ENCODE results near the gene PLEKHM3. TPM values are rescaled to one million over a fixed set of nuclear protein-coding genes. Genes with fewer than 3 reads are reported as not detected.

Gene PLEKHM3
- total RNA-seq, 1 donor from 2014 or later: 18.3 TPM

DNA sequence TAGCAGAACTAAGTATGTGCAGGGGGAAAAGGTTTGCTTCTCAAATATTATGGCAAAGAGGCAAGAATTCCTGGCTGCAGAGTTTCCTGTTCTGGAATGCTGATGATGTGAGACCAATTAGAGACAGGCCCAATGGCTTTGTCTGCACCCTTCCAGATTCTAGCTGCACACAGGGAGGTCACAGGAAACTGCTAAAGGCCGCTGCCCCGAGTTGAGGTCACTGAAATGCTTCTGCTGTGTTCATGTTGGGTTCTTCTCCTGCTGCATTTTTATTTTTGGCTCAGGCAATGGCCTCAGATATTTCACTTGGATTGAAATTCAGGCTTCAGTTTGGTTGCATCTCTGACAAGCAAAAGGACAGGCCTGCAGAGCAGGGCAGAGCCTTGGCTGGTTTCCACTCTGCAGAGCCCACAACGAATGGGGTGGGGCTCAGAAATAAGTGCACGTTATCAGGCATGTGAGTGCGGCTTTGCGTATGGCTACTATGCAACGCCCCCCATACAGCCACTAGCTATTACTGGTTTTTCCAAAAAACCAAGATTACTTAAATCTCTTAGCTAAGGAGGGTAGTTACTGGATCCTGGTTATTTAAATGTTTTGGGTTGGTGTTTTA lies 188.7 kb downstream of the PLEKHM3 start:
- DNase-seq (ENCODE audit: low spot score in 2 of 2): no peak
- intact Hi-C loops (cut with DNase I): no loop called here
- Histone ChIP-seq H3K9me3 (no peaks in the 10 kb centered on the region), H3K27me3 (no peaks in the 10 kb centered on the region), H3K4me1 (peaks cover 0 to 5% of the 10 kb centered on the region in 2 donors), H3K36me3 (no peaks in the 10 kb centered on the region), H3K27ac (no peak overlapping the region), H3K4me3 (no peak overlapping the region)
- TF ChIP-seq, protein P1, sequence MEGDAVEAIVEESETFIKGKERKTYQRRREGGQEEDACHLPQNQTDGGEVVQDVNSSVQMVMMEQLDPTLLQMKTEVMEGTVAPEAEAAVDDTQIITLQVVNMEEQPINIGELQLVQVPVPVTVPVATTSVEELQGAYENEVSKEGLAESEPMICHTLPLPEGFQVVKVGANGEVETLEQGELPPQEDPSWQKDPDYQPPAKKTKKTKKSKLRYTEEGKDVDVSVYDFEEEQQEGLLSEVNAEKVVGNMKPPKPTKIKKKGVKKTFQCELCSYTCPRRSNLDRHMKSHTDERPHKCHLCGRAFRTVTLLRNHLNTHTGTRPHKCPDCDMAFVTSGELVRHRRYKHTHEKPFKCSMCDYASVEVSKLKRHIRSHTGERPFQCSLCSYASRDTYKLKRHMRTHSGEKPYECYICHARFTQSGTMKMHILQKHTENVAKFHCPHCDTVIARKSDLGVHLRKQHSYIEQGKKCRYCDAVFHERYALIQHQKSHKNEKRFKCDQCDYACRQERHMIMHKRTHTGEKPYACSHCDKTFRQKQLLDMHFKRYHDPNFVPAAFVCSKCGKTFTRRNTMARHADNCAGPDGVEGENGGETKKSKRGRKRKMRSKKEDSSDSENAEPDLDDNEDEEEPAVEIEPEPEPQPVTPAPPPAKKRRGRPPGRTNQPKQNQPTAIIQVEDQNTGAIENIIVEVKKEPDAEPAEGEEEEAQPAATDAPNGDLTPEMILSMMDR (IDR thresholded peaks at IDR 0.05): no peak

DNA sequence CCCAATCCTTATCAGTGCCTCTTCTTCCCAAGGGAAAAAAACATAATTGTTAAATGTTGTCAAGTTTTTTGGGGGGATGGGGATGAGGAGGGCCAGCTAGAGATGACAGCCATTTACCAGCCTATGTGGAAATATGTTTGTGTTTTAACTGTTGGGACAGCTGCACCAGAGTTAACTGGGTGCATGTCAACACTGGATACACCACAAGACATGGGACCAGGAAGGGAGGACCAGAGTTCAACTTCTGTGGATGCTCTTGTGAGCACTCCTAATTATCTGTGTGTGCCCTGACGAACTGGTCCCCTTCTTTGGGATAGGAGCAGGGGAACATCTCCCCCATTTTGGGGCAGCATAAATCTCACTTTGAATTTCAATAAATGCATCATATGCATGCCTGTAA lies 189.5 kb downstream of the PLEKHM3 start:
- no peaks in the 10 kb centered on the region for H3K36me3 ChIP-seq
- H3K27ac ChIP-seq: no peak overlapping the region
- no peak overlapping the region for H3K4me3 ChIP-seq
- intact Hi-C loops (cut with DNase I): no loop called here
- TF ChIP-seq, protein P1 (IDR thresholded peaks at IDR 0.05): no peak
- no peaks in the 10 kb centered on the region for H3K27me3 ChIP-seq
- DNase-seq (ENCODE audit: low spot score in 2 of 2): no peak
- H3K9me3 ChIP-seq: no peaks in the 10 kb centered on the region
- H3K4me1 ChIP-seq: peaks cover 0 to 5% of the 10 kb centered on the region in 2 donors

DNA sequence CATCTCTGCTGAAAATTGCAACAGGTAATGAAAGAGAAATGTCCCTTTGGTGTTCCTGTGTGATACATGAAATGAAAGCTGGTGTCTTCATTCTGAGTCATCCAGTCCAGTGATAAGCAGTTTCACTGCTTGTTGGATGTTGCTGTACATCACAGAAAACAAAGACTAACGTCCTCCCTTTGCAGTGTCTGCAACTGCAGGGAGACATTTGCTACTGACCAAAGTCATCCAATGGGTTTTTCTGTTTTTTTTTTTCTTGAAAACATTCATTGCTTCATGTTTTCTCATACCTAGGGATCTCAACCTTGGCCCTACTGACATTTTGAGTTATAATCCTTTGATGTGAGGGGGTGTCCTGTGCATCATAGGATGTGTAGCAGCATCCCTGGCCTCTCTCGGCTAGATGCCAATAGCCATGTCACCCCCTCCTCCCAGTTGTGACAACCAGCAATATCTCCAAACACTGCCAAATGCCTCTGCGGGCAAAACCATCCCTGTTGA lies 192.0 kb downstream of the PLEKHM3 start:
- intact Hi-C loops (cut with DNase I): no loop called here
- TF ChIP-seq, protein P1 (IDR thresholded peaks at IDR 0.05): no peak
- H3K27ac ChIP-seq: no peak overlapping the region

DNA sequence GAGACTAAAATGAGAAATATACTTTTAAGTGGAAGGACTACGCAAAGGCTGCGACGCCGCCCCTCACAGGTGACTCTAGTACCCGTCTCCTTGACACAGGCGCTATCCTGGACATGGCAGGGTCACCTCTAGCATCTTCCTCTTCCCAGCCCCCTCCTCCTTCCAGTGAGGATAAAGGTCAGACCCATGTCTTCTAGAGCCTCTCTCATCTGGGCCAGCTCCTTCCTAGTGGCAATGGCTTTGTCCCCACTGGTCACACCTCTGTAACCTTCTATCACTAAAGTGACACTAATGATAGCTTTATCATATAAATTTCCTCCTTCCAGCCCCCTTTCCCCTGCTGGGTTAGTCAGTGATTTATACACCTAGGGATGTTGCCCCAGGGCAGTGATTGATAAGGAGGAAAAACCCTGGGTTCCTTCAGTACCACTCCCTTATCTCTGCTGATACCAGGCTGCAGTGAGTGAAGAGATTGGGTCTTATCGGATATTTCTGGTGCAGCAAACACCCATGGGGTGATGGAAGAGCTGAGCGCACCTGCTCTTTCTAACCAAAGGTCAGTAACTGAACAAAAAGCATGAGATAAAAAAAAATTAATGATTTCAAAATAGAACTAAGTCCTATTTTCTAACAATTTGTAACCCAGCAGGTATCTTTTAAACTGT lies 193.6 kb downstream of the PLEKHM3 start:
- DNase-seq (ENCODE audit: low spot score in 2 of 2): no peak
- Histone ChIP-seq H3K27ac (no peak overlapping the region), H3K36me3 (peaks cover 7 to 11% of the 10 kb centered on the region in 2 donors), H3K4me1 (peaks cover 0 to 4% of the 10 kb centered on the region in 2 donors), H3K9me3 (no peaks in the 10 kb centered on the region), H3K4me3 (no peak overlapping the region), H3K27me3 (no peaks in the 10 kb centered on the region)
- intact Hi-C loops (cut with DNase I): no loop called here
- TF ChIP-seq, protein P1 (IDR thresholded peaks at IDR 0.05): no peak

More for the DNA sequence above, 192.0 kb downstream of the PLEKHM3 start:
- Histone ChIP-seq H3K9me3 (no peaks in the 10 kb centered on the region), H3K4me1 (peaks cover 0 to 5% of the 10 kb centered on the region in 2 donors), H3K27me3 (no peaks in the 10 kb centered on the region), H3K4me3 (no peak overlapping the region), H3K36me3 (no peaks in the 10 kb centered on the region)
- no peak for DNase-seq (ENCODE audit: low spot score in 2 of 2)

DNA sequence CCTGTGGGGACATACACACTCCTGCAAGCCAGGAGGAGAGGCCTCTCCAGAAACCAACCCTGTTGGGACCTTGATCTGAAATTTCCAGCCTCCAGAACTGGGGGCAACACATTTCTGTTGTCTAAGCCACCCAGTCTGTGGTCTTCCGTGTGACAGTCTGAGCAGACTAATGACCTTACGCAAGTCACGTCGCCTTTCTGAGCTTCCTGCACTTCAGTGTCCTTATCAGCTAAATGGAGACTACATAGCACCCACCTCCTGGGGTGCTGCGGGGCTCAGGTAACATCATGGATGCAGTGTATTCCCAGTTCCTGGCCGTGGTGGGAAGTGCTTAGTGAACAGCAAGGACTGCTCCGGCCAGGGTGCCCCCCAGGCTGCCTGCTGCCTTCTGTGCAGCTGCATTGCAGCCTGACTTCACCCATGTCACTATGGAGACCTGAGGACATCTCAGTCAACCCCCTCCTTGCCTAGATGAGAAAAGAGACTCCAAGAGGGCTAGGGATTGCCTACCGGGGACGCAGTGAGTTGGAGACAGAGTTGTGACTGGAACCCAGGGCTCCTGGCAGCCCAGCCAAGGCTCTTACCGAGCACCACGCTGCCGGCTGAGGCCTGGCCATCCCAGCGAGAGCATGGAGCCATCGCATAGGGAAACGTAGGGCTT lies 194.4 kb downstream of the PLEKHM3 start:
- Histone ChIP-seq H3K9me3 (no peaks in the 10 kb centered on the region), H3K4me3 (no peak overlapping the region), H3K27me3 (no peaks in the 10 kb centered on the region), H3K36me3 (peaks cover 7 to 11% of the 10 kb centered on the region in 2 donors), H3K27ac (no peak overlapping the region), H3K4me1 (no peaks in the 10 kb centered on the region)
- intact Hi-C loops (cut with DNase I): no loop called here
- TF ChIP-seq, protein P1 (IDR thresholded peaks at IDR 0.05): no peak
- no peak for DNase-seq (ENCODE audit: low spot score in 2 of 2)

All from ascending aorta (tissue), 2 donors.